SK-N-SH treated with all-trans-retinoic acid at 6 μM for 48 hours (cell line): ENCODE data around the gene NUMB.

Source experiments
- ATAC-seq: fragments of 200-7000 bp; cut with Tn5 transposase; 3 replicates; pipeline ENCODE4 v1.9.1; 2020; ENCODE audit warnings: mild to moderate bottlenecking, moderate library complexity
- ARNTL ChIP-seq: fragments of 450-650 bp; formaldehyde crosslinking; IDR thresholded peaks from 2 replicates; pipeline ENCODE4 v1.5.0; 2020; ENCODE audit warnings: low read depth, mild to moderate bottlenecking, moderate library complexity, borderline replicate concordance
- BACH2 ChIP-seq: fragments of 250-450 bp; sonication (Bioruptor Pico); IDR thresholded peaks from 2 replicates; pipeline ENCODE4 v1.9.0; 2021; ENCODE audit warnings: mild to moderate bottlenecking, borderline replicate concordance
- CSDC2 ChIP-seq: fragments of 250-450 bp; sonication (Bioruptor Pico); IDR thresholded peaks from 2 replicates; pipeline ENCODE4 v1.5.0; 2020; ENCODE audit warnings: mild to moderate bottlenecking, moderate library complexity
- ESRRG ChIP-seq: fragments of 250-450 bp; sonication (Bioruptor Pico); IDR thresholded peaks from 2 replicates; pipeline ENCODE4 v1.6.1; 2021; ENCODE audit warnings: mild to moderate bottlenecking
- GLIS3 ChIP-seq: fragments of 250-450 bp; sonication (Bioruptor Pico); IDR thresholded peaks from 2 replicates; pipeline ENCODE4 v1.5.0; 2020; ENCODE audit warnings: mild to moderate bottlenecking, moderate library complexity
- ISL1 ChIP-seq: fragments of 250-450 bp; sonication (Bioruptor Pico); IDR thresholded peaks from 2 replicates; pipeline ENCODE4 v2.1.2; 2022; ENCODE audit warnings: mild to moderate bottlenecking, moderate library complexity
- OSR1 ChIP-seq: fragments of 250-450 bp; sonication (Bioruptor Pico); IDR thresholded peaks from 2 replicates; pipeline ENCODE4 v1.8.0; 2022; ENCODE audit warnings: moderate library complexity, mild to moderate bottlenecking, inconsistent platforms
- RARB ChIP-seq: fragments of 250-450 bp; sonication (Bioruptor Pico); IDR thresholded peaks from 2 replicates; pipeline ENCODE4 v1.8.0; 2021; ENCODE audit warnings: mild to moderate bottlenecking, moderate library complexity
- SNAI2 ChIP-seq: fragments of 250-450 bp; sonication (Bioruptor Pico); IDR thresholded peaks from 2 replicates; pipeline ENCODE4 v1.5.0; 2020; ENCODE audit warnings: mild to moderate bottlenecking, moderate library complexity
- TCF4 ChIP-seq: fragments of 250-450 bp; sonication (Bioruptor Pico); IDR thresholded peaks from 2 replicates; pipeline ENCODE4 v1.8.0; 2021; ENCODE audit warnings: mild to moderate bottlenecking, moderate library complexity, borderline replicate concordance
- TOX ChIP-seq: fragments of 250-450 bp; sonication (Bioruptor Pico); IDR thresholded peaks from 2 replicates; pipeline ENCODE4 v1.8.0; 2021; ENCODE audit warnings: mild to moderate bottlenecking, moderate library complexity, borderline replicate concordance
- ZFP3 ChIP-seq: fragments of 250-450 bp; sonication (Bioruptor Pico); IDR thresholded peaks from 2 replicates; pipeline ENCODE4 v1.5.0; 2020; ENCODE audit warnings: mild to moderate bottlenecking, moderate library complexity
- ZFP30 ChIP-seq: fragments of 450-650 bp; formaldehyde crosslinking; IDR thresholded peaks from 2 replicates; pipeline ENCODE4 v1.5.0; 2022; ENCODE audit warnings: mild to moderate bottlenecking, moderate library complexity
- ZNF70 ChIP-seq: fragments of 450-650 bp; formaldehyde crosslinking; IDR thresholded peaks from 2 replicates; pipeline ENCODE4 v1.5.0; 2020; ENCODE audit warnings: mild to moderate bottlenecking, moderate library complexity
- ZNF8 ChIP-seq: fragments of 450-650 bp; formaldehyde crosslinking; IDR thresholded peaks from 2 replicates; pipeline ENCODE4 v1.5.0; 2020; ENCODE audit warnings: mild to moderate bottlenecking, moderate library complexity
- TF ChIP-seq, protein P1 (sequence below): fragments of 250-450 bp; sonication (Bioruptor Pico); IDR thresholded peaks from 2 replicates; pipeline ENCODE4 v1.5.1; 2020; ENCODE audit warnings: low read depth, mild to moderate bottlenecking, moderate library complexity
- TF ChIP-seq, protein P2 (sequence below): fragments of 250-450 bp; sonication (Bioruptor Pico); IDR thresholded peaks from 2 replicates; pipeline ENCODE4 v1.5.0; 2020; ENCODE audit warnings: mild to moderate bottlenecking, moderate library complexity
- TF ChIP-seq, protein P3 (sequence below): fragments of 250-450 bp; sonication (Bioruptor Pico); IDR thresholded peaks from 2 replicates; pipeline ENCODE4 v1.8.0; 2020; ENCODE audit warnings: mild to moderate bottlenecking, moderate library complexity, borderline replicate concordance

Gene NUMB

DNA sequence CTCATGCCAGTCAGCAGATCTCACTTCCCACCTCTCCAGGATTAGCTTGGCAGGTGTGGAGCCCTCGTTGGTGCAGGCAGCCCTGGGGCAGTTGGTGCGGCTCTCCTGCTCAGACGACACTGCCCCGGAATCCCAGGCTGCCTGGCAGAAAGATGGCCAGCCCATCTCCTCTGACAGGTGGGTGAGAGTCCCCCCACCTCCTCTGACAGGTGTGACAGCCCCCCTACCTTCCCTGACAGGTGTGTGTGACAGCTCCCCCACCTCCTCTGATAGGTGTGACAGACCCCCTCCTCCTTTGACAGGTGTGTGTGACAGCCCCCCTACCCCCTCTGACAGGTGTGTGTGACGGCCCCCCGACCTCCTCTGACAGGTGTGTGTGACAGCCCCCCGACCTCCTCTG is 194.7 kb downstream of the NUMB start (continued):
- no peak for TF ChIP-seq CSDC2 (CRISPR knock-in tag)
- TF ChIP-seq, protein P1, sequence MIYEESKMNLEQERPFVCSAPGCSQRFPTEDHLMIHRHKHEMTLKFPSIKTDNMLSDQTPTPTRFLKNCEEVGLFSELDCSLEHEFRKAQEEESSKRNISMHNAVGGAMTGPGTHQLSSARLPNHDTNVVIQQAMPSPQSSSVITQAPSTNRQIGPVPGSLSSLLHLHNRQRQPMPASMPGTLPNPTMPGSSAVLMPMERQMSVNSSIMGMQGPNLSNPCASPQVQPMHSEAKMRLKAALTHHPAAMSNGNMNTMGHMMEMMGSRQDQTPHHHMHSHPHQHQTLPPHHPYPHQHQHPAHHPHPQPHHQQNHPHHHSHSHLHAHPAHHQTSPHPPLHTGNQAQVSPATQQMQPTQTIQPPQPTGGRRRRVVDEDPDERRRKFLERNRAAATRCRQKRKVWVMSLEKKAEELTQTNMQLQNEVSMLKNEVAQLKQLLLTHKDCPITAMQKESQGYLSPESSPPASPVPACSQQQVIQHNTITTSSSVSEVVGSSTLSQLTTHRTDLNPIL (CRISPR knock-in tag): no peak
- TF ChIP-seq, all 23 proteins: peak for 0

- ATAC-seq: no peak
- TF ChIP-seq, protein P2, sequence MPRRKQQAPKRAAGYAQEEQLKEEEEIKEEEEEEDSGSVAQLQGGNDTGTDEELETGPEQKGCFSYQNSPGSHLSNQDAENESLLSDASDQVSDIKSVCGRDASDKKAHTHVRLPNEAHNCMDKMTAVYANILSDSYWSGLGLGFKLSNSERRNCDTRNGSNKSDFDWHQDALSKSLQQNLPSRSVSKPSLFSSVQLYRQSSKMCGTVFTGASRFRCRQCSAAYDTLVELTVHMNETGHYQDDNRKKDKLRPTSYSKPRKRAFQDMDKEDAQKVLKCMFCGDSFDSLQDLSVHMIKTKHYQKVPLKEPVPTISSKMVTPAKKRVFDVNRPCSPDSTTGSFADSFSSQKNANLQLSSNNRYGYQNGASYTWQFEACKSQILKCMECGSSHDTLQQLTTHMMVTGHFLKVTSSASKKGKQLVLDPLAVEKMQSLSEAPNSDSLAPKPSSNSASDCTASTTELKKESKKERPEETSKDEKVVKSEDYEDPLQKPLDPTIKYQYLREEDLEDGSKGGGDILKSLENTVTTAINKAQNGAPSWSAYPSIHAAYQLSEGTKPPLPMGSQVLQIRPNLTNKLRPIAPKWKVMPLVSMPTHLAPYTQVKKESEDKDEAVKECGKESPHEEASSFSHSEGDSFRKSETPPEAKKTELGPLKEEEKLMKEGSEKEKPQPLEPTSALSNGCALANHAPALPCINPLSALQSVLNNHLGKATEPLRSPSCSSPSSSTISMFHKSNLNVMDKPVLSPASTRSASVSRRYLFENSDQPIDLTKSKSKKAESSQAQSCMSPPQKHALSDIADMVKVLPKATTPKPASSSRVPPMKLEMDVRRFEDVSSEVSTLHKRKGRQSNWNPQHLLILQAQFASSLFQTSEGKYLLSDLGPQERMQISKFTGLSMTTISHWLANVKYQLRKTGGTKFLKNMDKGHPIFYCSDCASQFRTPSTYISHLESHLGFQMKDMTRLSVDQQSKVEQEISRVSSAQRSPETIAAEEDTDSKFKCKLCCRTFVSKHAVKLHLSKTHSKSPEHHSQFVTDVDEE: no peak
- TF ChIP-seq, protein P3, sequence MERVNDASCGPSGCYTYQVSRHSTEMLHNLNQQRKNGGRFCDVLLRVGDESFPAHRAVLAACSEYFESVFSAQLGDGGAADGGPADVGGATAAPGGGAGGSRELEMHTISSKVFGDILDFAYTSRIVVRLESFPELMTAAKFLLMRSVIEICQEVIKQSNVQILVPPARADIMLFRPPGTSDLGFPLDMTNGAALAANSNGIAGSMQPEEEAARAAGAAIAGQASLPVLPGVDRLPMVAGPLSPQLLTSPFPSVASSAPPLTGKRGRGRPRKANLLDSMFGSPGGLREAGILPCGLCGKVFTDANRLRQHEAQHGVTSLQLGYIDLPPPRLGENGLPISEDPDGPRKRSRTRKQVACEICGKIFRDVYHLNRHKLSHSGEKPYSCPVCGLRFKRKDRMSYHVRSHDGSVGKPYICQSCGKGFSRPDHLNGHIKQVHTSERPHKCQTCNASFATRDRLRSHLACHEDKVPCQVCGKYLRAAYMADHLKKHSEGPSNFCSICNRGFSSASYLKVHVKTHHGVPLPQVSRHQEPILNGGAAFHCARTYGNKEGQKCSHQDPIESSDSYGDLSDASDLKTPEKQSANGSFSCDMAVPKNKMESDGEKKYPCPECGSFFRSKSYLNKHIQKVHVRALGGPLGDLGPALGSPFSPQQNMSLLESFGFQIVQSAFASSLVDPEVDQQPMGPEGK (CRISPR knock-in tag): no peak
- no peak for TF ChIP-seq ZFP3 (CRISPR knock-in tag)
Measured at GRCh38 chr14:73262427-73263183, 195.7 kb downstream of the NUMB start.

GRCh38 chr14:73261520-73262426 is 196.6 kb downstream of the NUMB start:
- no peak for TF ChIP-seq ZNF8 (CRISPR knock-in tag)
- TF ChIP-seq, protein P2: no peak
- no peak for TF ChIP-seq TCF4
- TF ChIP-seq ZFP30 (CRISPR knock-in tag): no peak
- TF ChIP-seq RARB (CRISPR knock-in tag): no peak
- no peak for TF ChIP-seq ARNTL (CRISPR knock-in tag)
- no peak for TF ChIP-seq ESRRG (CRISPR knock-in tag)
- no peak for TF ChIP-seq ZFP3 (CRISPR knock-in tag)
- TF ChIP-seq ZNF70 (CRISPR knock-in tag): no peak
- TF ChIP-seq SNAI2 (CRISPR knock-in tag): no peak

DNA sequence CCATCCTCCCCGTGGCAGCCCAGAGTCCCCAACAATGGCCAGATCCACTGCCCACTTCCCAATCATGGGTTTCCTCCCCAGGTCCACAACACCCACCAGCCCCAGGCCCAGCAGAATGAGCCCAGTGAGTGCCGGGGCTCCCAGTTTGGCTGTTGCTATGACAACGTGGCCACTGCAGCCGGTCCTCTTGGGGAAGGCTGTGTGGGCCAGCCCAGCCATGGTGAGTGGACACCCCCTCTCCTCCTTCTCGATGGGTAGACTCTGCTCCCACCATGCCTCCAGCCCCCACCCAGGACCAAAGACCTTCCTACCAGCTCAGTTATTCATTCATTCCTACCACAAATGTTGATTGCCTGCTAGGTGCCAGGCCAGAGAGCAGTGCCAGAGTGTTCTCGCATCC is 197.3 kb downstream of the NUMB start:
- ATAC-seq: no peak

More at GRCh38 chr14:73261520-73262426, 196.6 kb downstream of the NUMB start:
- ATAC-seq: no peak

More for the DNA sequence above, 197.3 kb downstream of the NUMB start:
- no peak for TF ChIP-seq TOX (CRISPR knock-in tag)
- TF ChIP-seq GLIS3 (CRISPR knock-in tag): no peak
- TF ChIP-seq ZNF8 (CRISPR knock-in tag): no peak
- no peak for TF ChIP-seq OSR1 (CRISPR knock-in tag)
- TF ChIP-seq CSDC2 (CRISPR knock-in tag): no peak
- TF ChIP-seq ZNF70 (CRISPR knock-in tag): no peak
- no peak for TF ChIP-seq RARB (CRISPR knock-in tag)
- no peak for TF ChIP-seq ISL1 (CRISPR knock-in tag)
- TF ChIP-seq ARNTL (CRISPR knock-in tag): no peak
- no peak for TF ChIP-seq ESRRG (CRISPR knock-in tag)
- TF ChIP-seq, protein P1 (CRISPR knock-in tag): no peak
- TF ChIP-seq BACH2 (CRISPR knock-in tag): no peak
